ENCODE results near the gene THBD.

THBD gene

DNA sequence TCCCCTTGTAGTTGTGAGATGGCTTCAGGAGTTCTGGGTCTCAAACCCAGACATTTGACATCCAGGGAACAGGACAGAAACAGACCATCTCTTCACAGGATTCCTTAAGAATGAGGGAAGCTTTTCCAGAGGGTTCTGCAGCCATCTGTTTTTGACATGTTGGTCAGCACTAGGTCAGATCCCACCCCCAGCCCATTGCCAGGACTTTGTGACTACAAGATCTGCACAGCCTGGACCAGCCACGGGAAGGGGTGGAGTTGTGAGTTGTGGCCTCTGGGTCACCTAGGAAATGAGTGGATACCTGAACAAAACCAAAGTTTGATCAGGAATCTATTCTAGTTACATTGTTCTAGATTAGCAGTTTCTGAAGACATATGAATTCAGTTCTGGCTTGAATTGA is 53.5 kb downstream of the THBD start:
- Histone ChIP-seq H3K4me1 (no peaks in the 10 kb centered on the region), H3K79me2 (no peaks in the 10 kb centered on the region), H3K36me3 (ENCODE audit: control insufficient read depth, insufficient read depth, low read length) (no peaks in the 10 kb centered on the region), H3K27me3 (ENCODE audit: control insufficient read depth, insufficient read depth, low read length) (no peaks in the 10 kb centered on the region), H3K9ac (no peak overlapping the region), H2AFZ (no peak overlapping the region), H3K4me3 (ENCODE audit: low read depth, low read length) (no peak overlapping the region), H3K4me2 (ENCODE audit: low read length) (no peak overlapping the region), H3K27ac (no peak overlapping the region), H3K9me3 (ENCODE audit: control insufficient read depth, low read length) (no peaks in the 10 kb centered on the region)
- TF ChIP-seq, protein P1, sequence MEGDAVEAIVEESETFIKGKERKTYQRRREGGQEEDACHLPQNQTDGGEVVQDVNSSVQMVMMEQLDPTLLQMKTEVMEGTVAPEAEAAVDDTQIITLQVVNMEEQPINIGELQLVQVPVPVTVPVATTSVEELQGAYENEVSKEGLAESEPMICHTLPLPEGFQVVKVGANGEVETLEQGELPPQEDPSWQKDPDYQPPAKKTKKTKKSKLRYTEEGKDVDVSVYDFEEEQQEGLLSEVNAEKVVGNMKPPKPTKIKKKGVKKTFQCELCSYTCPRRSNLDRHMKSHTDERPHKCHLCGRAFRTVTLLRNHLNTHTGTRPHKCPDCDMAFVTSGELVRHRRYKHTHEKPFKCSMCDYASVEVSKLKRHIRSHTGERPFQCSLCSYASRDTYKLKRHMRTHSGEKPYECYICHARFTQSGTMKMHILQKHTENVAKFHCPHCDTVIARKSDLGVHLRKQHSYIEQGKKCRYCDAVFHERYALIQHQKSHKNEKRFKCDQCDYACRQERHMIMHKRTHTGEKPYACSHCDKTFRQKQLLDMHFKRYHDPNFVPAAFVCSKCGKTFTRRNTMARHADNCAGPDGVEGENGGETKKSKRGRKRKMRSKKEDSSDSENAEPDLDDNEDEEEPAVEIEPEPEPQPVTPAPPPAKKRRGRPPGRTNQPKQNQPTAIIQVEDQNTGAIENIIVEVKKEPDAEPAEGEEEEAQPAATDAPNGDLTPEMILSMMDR (IDR thresholded peaks at IDR 0.05), result no peak

All from parathyroid adenoma (tissue), 2 donors.